ENCODE results near the gene PAM. TPM values are rescaled to one million over a fixed set of nuclear protein-coding genes. Genes with fewer than 3 reads are reported as not detected.

The PAM gene
- total RNA-seq, 1 experiment from 2014 or later = 90.0 TPM

DNA sequence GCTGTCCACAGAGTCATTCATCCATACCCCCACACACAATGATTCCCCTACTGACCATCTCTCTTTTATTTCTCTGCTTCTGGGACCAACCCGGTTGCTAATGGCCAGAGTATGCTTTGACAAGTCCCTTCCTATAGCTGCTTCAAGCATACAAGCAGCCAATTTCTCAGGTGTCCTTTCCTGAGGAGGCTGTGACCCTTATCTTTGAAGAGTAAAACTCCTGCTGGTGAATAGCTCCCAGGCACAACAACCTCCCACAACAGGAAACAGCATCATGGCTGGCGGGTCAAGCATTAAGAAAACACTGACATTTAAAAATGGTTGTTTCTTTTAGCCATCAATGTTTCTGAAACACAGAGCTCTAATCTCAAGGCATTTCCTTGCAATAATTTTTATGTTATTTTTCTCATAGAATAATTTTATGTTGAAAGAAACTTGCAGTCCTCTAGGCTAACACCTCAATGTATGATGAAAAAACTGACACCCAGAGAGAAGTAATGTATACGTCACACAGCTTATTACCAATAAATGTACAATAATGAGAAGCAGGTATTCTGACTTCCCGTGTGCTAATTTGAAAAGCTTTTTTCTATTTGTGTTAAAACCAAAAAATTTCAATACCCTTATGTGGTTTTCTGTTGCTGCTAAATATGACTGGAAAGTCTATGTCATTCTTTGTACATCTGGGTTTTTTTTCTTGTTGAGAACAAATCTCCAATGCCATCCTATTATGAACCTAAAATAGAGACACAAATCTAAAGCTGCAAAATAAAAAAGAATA, 7.5 kb upstream of the PAM start:
- no peaks in the 10 kb centered on the region for H3K9me3 ChIP-seq (ENCODE audit: low read length)
- BruUV-seq (replicated peaks) = no TSS peak
- no peaks in the 10 kb centered on the region for H3K4me1 ChIP-seq (ENCODE audit: insufficient read depth, low read length)
- TF ChIP-seq EZH2 (IDR thresholded peaks at IDR 0.05; ENCODE audit: low read length, unreplicated experiment) = no peak
- no peak for TF ChIP-seq CTCF (conservative IDR thresholded peaks at IDR 0.05; ENCODE audit: low read depth, low read length)
- no peak for TF ChIP-seq EZH2phosphoT487 (IDR thresholded peaks at IDR 0.05; ENCODE audit: borderline replicate concordance, low read length)
- H3F3A ChIP-seq (ENCODE audit: low read length, unreplicated experiment) = no peaks in the 10 kb centered on the region
- no peak overlapping the region for H3K27ac ChIP-seq (ENCODE audit: low read length)
- DNase-seq = no peak
- intact Hi-C loops (cut with micrococcal nuclease) = no loop called here
- H3K9ac ChIP-seq (ENCODE audit: low read length) = no peak overlapping the region
- ChIA-PET CTCF (interaction anchor here (1.0 kb wide), 1 partner anchor 65 kb away, joined by 3 read pairs; no protein-coding TSS in a partner anchor), POLR2A (ENCODE audit: unreplicated experiment) (no interaction called here)
- no peaks in the 10 kb centered on the region for H4K20me1 ChIP-seq (ENCODE audit: low read length)
- H3K27me3 ChIP-seq (ENCODE audit: low read length) = no peaks in the 10 kb centered on the region
- no peak for ATAC-seq
- no peaks in the 10 kb centered on the region for H3K9me2 ChIP-seq (replicated peaks; ENCODE audit: low read length)
- no peaks in the 10 kb centered on the region for H3K36me3 ChIP-seq (ENCODE audit: low read depth, low read length)
- H3K4me3 ChIP-seq (ENCODE audit: low read length) = no peak overlapping the region
- no peak overlapping the region for H2AFZ ChIP-seq (ENCODE audit: low read length)
- H3K79me2 ChIP-seq (ENCODE audit: low read length) = no peaks in the 10 kb centered on the region
- no peak overlapping the region for H3K4me2 ChIP-seq (ENCODE audit: low read length)

GRCh38 chr5:102749416-102750030, 5.6 kb upstream of the PAM start:
- H2AFZ ChIP-seq (ENCODE audit: low read length) = no peak overlapping the region
- CTCF ChIA-PET = no interaction called here
- no peak for DNase-seq
- no peaks in the 10 kb centered on the region for H3K9me2 ChIP-seq (replicated peaks; ENCODE audit: low read length)
- no peaks in the 10 kb centered on the region for H4K20me1 ChIP-seq (ENCODE audit: low read length)
- POLR2A ChIA-PET (ENCODE audit: unreplicated experiment) = no interaction called here
- peaks cover 7% of the 10 kb centered on the region; the same call in 1 of the 2 replicates for H3K4me1 ChIP-seq (ENCODE audit: insufficient read depth, low read length)
- H3K4me2 ChIP-seq (ENCODE audit: low read length) = no peak overlapping the region
- no peaks in the 10 kb centered on the region for H3K79me2 ChIP-seq (ENCODE audit: low read length)
- no peak overlapping the region for H3K4me3 ChIP-seq (ENCODE audit: low read length)
- no peaks in the 10 kb centered on the region for H3K9me3 ChIP-seq (ENCODE audit: low read length)
- H3F3A ChIP-seq (ENCODE audit: low read length, unreplicated experiment) = no peaks in the 10 kb centered on the region
- H3K27ac ChIP-seq (ENCODE audit: low read length) = no peak overlapping the region
- no TSS peak for BruUV-seq (replicated peaks)
- no peaks in the 10 kb centered on the region for H3K27me3 ChIP-seq (ENCODE audit: low read length)
- TF ChIP-seq EZH2phosphoT487 (IDR thresholded peaks at IDR 0.05; ENCODE audit: borderline replicate concordance, low read length) (no peak), EZH2 (IDR thresholded peaks at IDR 0.05; ENCODE audit: low read length, unreplicated experiment) (no peak), CTCF (conservative IDR thresholded peaks at IDR 0.05; ENCODE audit: low read depth, low read length) (no peak)
- H3K36me3 ChIP-seq (ENCODE audit: low read depth, low read length) = no peaks in the 10 kb centered on the region
- no peak for ATAC-seq
- no peak overlapping the region for H3K9ac ChIP-seq (ENCODE audit: low read length)
- intact Hi-C loops (cut with micrococcal nuclease) = no loop called here

Data from PC-3 (cell line).